Glutamatergic neuron (in vitro differentiated cells): ENCODE measurements around the gene SERHL2. TPM values are rescaled to one million over a fixed set of nuclear protein-coding genes. Genes with fewer than 3 reads are reported as not detected.
A peak's percentile ranks its signal among the peaks of the same experiment; 100 is the strongest.

Experiments
- DNase-seq: peaks from one replicate; pipeline ENCODE4 v3.0.0; 2022
- H3K27ac Mint-ChIP-seq: one replicate; pipeline ENCODE4 v1.8.0; 2020; ENCODE audit warnings: mild to moderate bottlenecking, mixed read lengths, inconsistent platforms; ENCODE audit not compliant: unreplicated experiment
- H3K27me3 Mint-ChIP-seq: one replicate; pipeline ENCODE4 v1.8.0; 2020; ENCODE audit warnings: mild to moderate bottlenecking, moderate library complexity, mixed read lengths, inconsistent platforms; ENCODE audit not compliant: unreplicated experiment
- H3K36me3 Mint-ChIP-seq: one replicate; pipeline ENCODE4 v1.8.0; 2020; ENCODE audit warnings: mild to moderate bottlenecking, mixed read lengths, inconsistent platforms; ENCODE audit not compliant: unreplicated experiment
- H3K4me1 Mint-ChIP-seq: one replicate; pipeline ENCODE4 v1.8.0; 2020; ENCODE audit warnings: mild to moderate bottlenecking, low read depth, mixed read lengths, inconsistent platforms; ENCODE audit not compliant: unreplicated experiment
- H3K4me3 Mint-ChIP-seq: one replicate; pipeline ENCODE4 v1.8.0; 2020; ENCODE audit warnings: mild to moderate bottlenecking, mixed read lengths, inconsistent platforms; ENCODE audit not compliant: unreplicated experiment
- H3K9me3 Mint-ChIP-seq: one replicate; pipeline ENCODE4 v1.8.0; 2020; ENCODE audit warnings: mild to moderate bottlenecking, moderate library complexity, mixed read lengths, inconsistent platforms; ENCODE audit not compliant: unreplicated experiment
- total RNA-seq: library from RNA; stranded (reverse); fragmentation: NEBNext Ultra II Directional; extraction: Animal tissue kit (Norgen Biotek cat#: 25700); gene quantifications from one replicate; pipeline ENCODE4 v1.2.1, GENCODE V29; 2021; ENCODE audit not compliant: unreplicated experiment
- TF ChIP-seq, protein P1 (sequence below): fragments of 200-600 bp; sonication (generic); IDR thresholded peaks from one replicate; pipeline ENCODE4 v1.5.0; 2021; ENCODE audit not compliant: partially characterized antibody, unreplicated experiment

SERHL2 gene
- total RNA-seq, 1 donor from 2014 or later = 4.4 TPM

DNA sequence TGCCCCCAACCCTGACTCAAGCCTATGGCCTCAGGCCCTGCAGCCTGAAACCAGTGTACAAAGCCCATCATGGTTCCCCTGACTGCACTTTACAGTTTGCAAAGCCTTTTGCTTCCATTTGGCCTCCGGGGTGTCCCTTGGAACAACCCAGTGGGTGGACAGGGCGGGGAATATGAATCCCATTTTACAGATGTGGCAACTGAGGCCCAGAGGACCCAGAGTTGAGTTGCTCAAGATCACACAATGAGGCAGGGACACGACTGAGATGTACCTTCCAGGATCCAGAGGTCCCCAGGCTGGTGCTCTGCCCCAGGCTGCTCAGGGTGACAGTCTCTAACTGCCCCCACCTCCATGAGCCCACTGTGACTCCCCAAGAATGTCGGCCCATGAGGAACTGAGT is 66.3 kb downstream of the SERHL2 start:
- TF ChIP-seq, protein P1, sequence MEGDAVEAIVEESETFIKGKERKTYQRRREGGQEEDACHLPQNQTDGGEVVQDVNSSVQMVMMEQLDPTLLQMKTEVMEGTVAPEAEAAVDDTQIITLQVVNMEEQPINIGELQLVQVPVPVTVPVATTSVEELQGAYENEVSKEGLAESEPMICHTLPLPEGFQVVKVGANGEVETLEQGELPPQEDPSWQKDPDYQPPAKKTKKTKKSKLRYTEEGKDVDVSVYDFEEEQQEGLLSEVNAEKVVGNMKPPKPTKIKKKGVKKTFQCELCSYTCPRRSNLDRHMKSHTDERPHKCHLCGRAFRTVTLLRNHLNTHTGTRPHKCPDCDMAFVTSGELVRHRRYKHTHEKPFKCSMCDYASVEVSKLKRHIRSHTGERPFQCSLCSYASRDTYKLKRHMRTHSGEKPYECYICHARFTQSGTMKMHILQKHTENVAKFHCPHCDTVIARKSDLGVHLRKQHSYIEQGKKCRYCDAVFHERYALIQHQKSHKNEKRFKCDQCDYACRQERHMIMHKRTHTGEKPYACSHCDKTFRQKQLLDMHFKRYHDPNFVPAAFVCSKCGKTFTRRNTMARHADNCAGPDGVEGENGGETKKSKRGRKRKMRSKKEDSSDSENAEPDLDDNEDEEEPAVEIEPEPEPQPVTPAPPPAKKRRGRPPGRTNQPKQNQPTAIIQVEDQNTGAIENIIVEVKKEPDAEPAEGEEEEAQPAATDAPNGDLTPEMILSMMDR = no peak
- no peak for DNase-seq
- Mint-ChIP-seq H3K27me3 (peaks cover 16% of the 10 kb centered on the region), H3K36me3 (no peaks in the 10 kb centered on the region), H3K4me3 (no peak overlapping the region), H3K27ac (no peak overlapping the region), H3K9me3 (peaks cover 9% of the 10 kb centered on the region), H3K4me1 (peaks cover 8% of the 10 kb centered on the region)

DNA sequence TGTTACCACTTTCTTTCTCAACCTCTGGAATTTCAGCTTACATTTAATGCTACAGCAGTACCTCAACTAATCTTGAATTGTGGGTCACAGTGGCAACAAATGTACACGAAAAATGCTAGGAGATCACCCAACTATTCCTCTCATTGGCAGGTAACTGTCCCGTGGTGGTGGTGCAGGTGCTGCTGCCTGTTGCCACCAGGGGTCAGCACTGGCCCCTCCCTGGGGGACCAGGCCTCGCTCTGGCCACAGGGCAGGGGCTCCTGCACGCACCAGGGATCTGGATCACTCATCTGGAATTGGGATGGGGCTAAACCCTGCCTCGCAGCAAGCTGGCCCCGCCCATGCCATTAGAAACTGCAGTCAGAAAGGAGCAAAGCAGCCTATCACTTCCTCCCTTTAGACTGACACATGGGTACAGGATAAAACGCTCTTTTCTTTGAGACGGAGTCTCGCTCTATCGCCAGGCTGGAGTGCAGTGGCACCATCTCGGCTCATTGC is 67.8 kb downstream of the SERHL2 start:
- Mint-ChIP-seq H3K27me3 (peaks cover 10% of the 10 kb centered on the region), H3K9me3 (peaks cover 1% of the 10 kb centered on the region), H3K4me1 (peaks cover 3% of the 10 kb centered on the region), H3K36me3 (no peaks in the 10 kb centered on the region), H3K27ac (no peak overlapping the region), H3K4me3 (no peak overlapping the region)
- DNase-seq = peak; percentile 90
- TF ChIP-seq, protein P1 = peak; percentile 94

DNA sequence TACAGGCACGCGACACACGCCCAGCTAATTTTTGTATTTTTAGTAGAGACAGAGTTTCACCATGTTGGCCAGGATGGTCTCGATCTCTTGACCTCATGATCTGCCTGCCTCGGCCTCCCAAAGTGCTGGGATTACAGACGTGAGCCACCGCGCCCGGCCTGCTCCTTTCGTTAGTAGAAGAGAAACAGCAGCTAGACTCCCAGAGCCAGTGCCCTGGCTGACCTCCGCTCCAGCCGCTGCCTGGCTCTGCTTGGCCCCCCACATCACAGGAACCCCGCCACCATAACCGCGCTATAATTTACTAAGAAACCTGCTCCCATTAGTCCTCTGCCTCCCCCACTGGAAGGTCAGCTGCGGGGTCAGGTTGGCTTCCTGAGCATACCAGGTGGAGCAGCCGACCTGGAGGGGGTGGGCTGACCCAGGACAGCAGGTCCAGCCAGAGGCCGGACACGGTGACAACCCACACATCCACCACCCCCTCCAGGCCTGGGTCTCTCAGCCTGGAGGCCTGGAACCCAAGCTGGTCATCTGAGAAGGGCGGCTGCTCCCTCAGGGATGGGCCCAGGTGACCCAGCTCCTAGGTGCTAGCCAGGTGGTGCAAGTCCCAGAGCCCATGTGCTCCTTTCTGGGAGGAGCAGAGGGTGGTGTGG is 68.4 kb downstream of the SERHL2 start:
- peaks cover 10% of the 10 kb centered on the region for H3K27me3 Mint-ChIP-seq
- no peak for DNase-seq
- H3K27ac Mint-ChIP-seq = no peak overlapping the region
- peaks cover 3% of the 10 kb centered on the region for H3K4me1 Mint-ChIP-seq
- H3K4me3 Mint-ChIP-seq = no peak overlapping the region
- H3K9me3 Mint-ChIP-seq = peaks cover 1% of the 10 kb centered on the region
- H3K36me3 Mint-ChIP-seq = no peaks in the 10 kb centered on the region
- TF ChIP-seq, protein P1 = no peak

DNA sequence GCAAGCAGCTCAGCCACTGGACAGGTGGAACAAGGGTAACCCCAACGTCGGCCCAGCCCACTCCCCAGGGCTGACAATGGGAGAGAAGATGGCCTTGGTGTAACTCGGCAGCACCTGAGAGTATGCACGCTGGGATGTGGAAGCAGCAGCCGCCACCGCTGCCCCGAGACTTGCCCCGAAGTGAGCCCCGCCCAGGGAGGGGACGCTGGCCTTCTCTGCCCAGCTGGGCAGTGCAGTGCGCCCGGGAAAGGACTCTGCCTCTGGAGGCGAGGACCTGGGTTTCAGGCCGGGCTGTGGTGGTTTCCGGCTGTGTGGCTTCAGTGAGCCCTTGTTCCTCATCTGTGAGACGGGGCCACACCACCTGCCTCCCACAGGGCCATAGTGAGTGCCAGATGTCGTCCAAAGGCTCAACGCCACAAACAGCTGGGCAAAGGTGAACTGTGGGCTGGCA is 69.6 kb downstream of the SERHL2 start:
- no peak overlapping the region for H3K27ac Mint-ChIP-seq
- no peak for DNase-seq
- no peak overlapping the region for H3K4me3 Mint-ChIP-seq
- peaks cover 1% of the 10 kb centered on the region for H3K9me3 Mint-ChIP-seq
- H3K27me3 Mint-ChIP-seq = peaks cover 4% of the 10 kb centered on the region
- TF ChIP-seq, protein P1 = no peak
- no peaks in the 10 kb centered on the region for H3K36me3 Mint-ChIP-seq
- H3K4me1 Mint-ChIP-seq = peaks cover 3% of the 10 kb centered on the region

Other genes with a start within 250 kb of the SERHL2 start
- gene NFAM1, start 121.6 kb upstream of the SERHL2 start, total RNA-seq = 0.91 TPM
- 35.1 TPM for gene RRP7A, start 34.2 kb upstream of the SERHL2 start, total RNA-seq
- gene POLDIP3, start 60.9 kb downstream of the SERHL2 start, total RNA-seq = 52.8 TPM
- 1.1 TPM for gene ATP5MGL, start 86.6 kb downstream of the SERHL2 start, total RNA-seq
- gene CYB5R3, start 95.4 kb downstream of the SERHL2 start, total RNA-seq = 148 TPM
- 61.4 TPM for gene A4GALT, start 166.9 kb downstream of the SERHL2 start, total RNA-seq